Panc1 (cell line): ENCODE measurements around the gene LRP3. TPM values are rescaled to one million over a fixed set of nuclear protein-coding genes. Genes with fewer than 3 reads are reported as not detected.

ENCODE experiments used
- ATAC-seq: fragments of 200-7000 bp; cut with Tn5 transposase; 2 replicates; pipeline ENCODE4 v1.9.1; 2020; ENCODE audit warnings: mild to moderate bottlenecking, moderate library complexity
- BruUV-seq: library from RNA; stranded (reverse); fragments of 400-500 nt; replicated peaks from 2 replicates; lab custom pipeline; 2021; lab: Mats Ljungman, UMichigan
- CTCF ChIA-PET: fragments of 300-600 bp; sonication (Branson Sonifier 250); formaldehyde crosslinking; loops from one replicate; lab custom pipeline; 2022; ENCODE audit warnings: antibody characterized with exemption; lab: Charles Lee
- POLR2A ChIA-PET: fragments of 300-600 bp; sonication (Branson Sonifier 250); formaldehyde crosslinking; loops from one replicate; lab custom pipeline; 2022; ENCODE audit warnings: antibody characterized with exemption; lab: Charles Lee
- DNase-seq: peaks from one replicate; pipeline ENCODE4 v3.0.0-alpha.2; 2010; ENCODE audit warnings: low read depth, low spot score
- H3K27ac ChIP-seq: 2 replicates; pipeline ENCODE4 v1.5.1; 2011; ENCODE audit warnings: mild to moderate bottlenecking, low read length, inconsistent platforms
- H3K27me3 ChIP-seq: fragments of 200-500 bp; sonication (Bioruptor generic); 2 replicates; pipeline ENCODE4 v1.6.0; 2014; ENCODE audit warnings: low read length, inconsistent platforms; ENCODE audit not compliant: control insufficient read depth, insufficient read depth
- H3K36me3 ChIP-seq: fragments of 200-500 bp; sonication (Bioruptor generic); 2 replicates; pipeline ENCODE4 v1.5.1; 2014; ENCODE audit warnings: inconsistent platforms, mild to moderate bottlenecking, low read length, moderate library complexity; ENCODE audit not compliant: control insufficient read depth, insufficient read depth
- H3K4me1 ChIP-seq: 2 replicates; pipeline ENCODE4 v1.5.1; 2011; ENCODE audit warnings: inconsistent platforms, mild to moderate bottlenecking, low read length, moderate library complexity; ENCODE audit not compliant: control insufficient read depth, insufficient read depth
- H3K4me3 ChIP-seq, 2 experiments: 2 replicates each; pipeline ENCODE4 v1.5.1; 2011 to 2012; ENCODE audit warnings: low read depth in 2 of 2, low read length in 2 of 2, mild to moderate bottlenecking in 2 of 2, inconsistent platforms in 1 of 2, moderate library complexity in 1 of 2
- H3K9me3 ChIP-seq: fragments of 200-500 bp; sonication (Bioruptor generic); 2 replicates; pipeline ENCODE4 v1.5.1; 2014; ENCODE audit warnings: low read depth, mild to moderate bottlenecking, inconsistent platforms, low read length, moderate library complexity; ENCODE audit not compliant: control insufficient read depth, insufficient read depth
- POLR2AphosphoS5 ChIP-seq: IDR thresholded peaks from 2 replicates; pipeline ENCODE4 v1.6.1; 2012; ENCODE audit warnings: mild to moderate bottlenecking, low read depth, low read length, moderate library complexity
- SIN3A ChIP-seq: IDR thresholded peaks from 2 replicates; pipeline ENCODE4 v1.6.1; 2012; ENCODE audit warnings: low read depth, mild to moderate bottlenecking, low read length, moderate library complexity, borderline replicate concordance; ENCODE audit not compliant: insufficient read depth
- TCF7L2 ChIP-seq: IDR thresholded peaks from 2 replicates; pipeline ENCODE4 v1.6.1; 2011; ENCODE audit warnings: mild to moderate bottlenecking, low read depth, low read length, inconsistent platforms
- in situ Hi-C: cut with HindIII; loops from 2 replicates; pipeline ENCODE4 v1.10.0; 2016; ENCODE audit warnings: low sequenced_read_pairs, low pct_unique_long_range_greater_than_20kb
- intact Hi-C: fragments of 100-400 bp; cut with micrococcal nuclease; formaldehyde crosslinking; loops from one replicate; pipeline ENCODE4 v1.10.0; 2022; ENCODE audit not compliant: unreplicated experiment
- total RNA-seq: library from RNA; stranded (reverse); gene quantifications from one replicate; pipeline ENCODE4 v1.2.1, GENCODE V29; 2021; ENCODE audit not compliant: unreplicated experiment
- TF ChIP-seq, protein P1 (sequence below): fragments of 450-650 bp; IDR thresholded peaks from 2 replicates; pipeline ENCODE4 v1.5.1; 2017; ENCODE audit warnings: mild to moderate bottlenecking
- TF ChIP-seq, protein P2 (sequence below), 2 experiments: IDR thresholded peaks; 2 replicates each; pipeline ENCODE4 v1.6.1; 2011 to 2012; ENCODE audit warnings: low read depth in 2 of 2, control low read depth in 1 of 2, low read length in 1 of 2, mild to moderate bottlenecking in 1 of 2, moderate library complexity in 1 of 2; ENCODE audit not compliant: insufficient read depth in 1 of 2

The LRP3 gene
- total RNA-seq, 1 experiment from 2014 or later, result 28.6 TPM

DNA sequence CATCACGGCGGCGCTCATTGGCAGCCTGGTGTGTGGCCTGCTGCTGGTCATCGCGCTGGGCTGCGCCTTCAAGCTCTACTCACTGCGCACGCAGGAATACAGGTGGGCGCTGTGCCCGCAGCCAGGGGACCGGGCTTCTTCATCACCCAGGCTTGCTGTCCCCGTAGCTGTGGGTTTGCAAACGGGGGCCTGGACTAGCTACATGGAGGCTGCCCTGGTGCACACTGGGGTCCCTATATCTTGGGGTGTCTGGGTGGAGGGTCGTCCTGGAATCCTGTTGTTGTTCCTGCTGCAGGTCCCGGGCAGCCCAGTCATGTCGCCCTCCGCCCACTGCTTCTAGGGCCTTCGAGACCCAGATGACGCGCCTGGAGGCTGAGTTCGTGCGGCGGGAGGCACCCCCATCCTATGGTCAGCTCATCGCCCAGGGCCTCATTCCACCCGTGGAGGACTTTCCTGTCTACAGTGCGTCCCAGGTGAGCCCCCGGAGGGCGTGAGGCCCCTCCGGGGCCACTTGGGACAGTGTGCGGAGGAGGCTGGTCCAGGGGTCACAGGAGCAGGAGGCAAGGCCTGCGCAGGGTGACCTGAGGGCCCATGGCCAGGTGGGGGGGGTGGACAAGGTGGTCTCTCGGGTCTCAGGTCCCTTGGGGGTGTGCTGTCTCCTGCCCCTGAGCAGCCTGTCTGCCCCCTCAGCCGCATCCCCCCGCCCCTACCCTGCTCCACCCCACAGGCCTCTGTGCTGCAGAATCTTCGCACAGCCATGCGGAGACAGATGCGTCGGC is 12.3 kb downstream of the LRP3 start:
- no TSS peak for BruUV-seq
- DNase-seq (no peak), ATAC-seq (no peak)
- no peaks in the 10 kb centered on the region for H3K27me3 ChIP-seq
- ChIA-PET CTCF (no interaction called here), POLR2A (no interaction called here)
- no peaks in the 10 kb centered on the region for H3K4me1 ChIP-seq
- no peak overlapping the region for H3K27ac ChIP-seq
- H3K9me3 ChIP-seq, result no peaks in the 10 kb centered on the region
- no peak overlapping the region for H3K4me3 ChIP-seq
- intact Hi-C loops, result no loop called here
- TF ChIP-seq POLR2AphosphoS5 (no peak), TCF7L2 (no peak), SIN3A (no peak)
- TF ChIP-seq, protein P1, sequence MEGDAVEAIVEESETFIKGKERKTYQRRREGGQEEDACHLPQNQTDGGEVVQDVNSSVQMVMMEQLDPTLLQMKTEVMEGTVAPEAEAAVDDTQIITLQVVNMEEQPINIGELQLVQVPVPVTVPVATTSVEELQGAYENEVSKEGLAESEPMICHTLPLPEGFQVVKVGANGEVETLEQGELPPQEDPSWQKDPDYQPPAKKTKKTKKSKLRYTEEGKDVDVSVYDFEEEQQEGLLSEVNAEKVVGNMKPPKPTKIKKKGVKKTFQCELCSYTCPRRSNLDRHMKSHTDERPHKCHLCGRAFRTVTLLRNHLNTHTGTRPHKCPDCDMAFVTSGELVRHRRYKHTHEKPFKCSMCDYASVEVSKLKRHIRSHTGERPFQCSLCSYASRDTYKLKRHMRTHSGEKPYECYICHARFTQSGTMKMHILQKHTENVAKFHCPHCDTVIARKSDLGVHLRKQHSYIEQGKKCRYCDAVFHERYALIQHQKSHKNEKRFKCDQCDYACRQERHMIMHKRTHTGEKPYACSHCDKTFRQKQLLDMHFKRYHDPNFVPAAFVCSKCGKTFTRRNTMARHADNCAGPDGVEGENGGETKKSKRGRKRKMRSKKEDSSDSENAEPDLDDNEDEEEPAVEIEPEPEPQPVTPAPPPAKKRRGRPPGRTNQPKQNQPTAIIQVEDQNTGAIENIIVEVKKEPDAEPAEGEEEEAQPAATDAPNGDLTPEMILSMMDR, result no peak
- TF ChIP-seq, protein P2, sequence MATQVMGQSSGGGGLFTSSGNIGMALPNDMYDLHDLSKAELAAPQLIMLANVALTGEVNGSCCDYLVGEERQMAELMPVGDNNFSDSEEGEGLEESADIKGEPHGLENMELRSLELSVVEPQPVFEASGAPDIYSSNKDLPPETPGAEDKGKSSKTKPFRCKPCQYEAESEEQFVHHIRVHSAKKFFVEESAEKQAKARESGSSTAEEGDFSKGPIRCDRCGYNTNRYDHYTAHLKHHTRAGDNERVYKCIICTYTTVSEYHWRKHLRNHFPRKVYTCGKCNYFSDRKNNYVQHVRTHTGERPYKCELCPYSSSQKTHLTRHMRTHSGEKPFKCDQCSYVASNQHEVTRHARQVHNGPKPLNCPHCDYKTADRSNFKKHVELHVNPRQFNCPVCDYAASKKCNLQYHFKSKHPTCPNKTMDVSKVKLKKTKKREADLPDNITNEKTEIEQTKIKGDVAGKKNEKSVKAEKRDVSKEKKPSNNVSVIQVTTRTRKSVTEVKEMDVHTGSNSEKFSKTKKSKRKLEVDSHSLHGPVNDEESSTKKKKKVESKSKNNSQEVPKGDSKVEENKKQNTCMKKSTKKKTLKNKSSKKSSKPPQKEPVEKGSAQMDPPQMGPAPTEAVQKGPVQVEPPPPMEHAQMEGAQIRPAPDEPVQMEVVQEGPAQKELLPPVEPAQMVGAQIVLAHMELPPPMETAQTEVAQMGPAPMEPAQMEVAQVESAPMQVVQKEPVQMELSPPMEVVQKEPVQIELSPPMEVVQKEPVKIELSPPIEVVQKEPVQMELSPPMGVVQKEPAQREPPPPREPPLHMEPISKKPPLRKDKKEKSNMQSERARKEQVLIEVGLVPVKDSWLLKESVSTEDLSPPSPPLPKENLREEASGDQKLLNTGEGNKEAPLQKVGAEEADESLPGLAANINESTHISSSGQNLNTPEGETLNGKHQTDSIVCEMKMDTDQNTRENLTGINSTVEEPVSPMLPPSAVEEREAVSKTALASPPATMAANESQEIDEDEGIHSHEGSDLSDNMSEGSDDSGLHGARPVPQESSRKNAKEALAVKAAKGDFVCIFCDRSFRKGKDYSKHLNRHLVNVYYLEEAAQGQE (IDR thresholded peaks at IDR 0.05; ENCODE audit: insufficient read depth in 1 of 2, low read depth in 2 of 2, low read length in 1 of 2), result no peak
- no peaks in the 10 kb centered on the region for H3K36me3 ChIP-seq
- in situ Hi-C loops, result no loop called here

DNA sequence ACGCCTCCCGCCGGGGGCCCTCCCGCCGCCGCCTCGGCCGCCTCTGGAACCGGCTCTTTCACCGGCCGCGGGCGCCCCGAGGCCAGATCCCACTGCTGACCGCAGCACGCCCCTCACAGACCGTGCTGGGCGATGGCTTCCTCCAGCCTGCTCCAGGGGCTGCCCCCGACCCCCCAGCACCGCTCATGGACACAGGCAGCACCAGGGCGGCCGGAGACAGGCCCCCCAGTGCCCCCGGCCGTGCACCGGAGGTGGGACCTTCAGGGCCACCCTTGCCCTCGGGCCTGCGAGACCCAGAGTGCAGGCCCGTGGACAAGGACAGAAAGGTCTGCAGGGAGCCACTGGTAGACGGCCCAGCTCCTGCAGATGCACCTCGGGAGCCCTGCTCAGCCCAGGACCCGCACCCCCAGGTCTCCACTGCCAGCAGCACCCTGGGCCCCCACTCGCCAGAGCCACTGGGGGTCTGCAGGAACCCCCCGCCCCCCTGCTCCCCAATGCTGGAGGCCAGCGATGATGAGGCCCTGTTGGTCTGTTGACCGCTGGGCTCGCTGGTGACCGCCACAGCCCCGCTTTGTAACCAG is 13.0 kb downstream of the LRP3 start:
- intact Hi-C loops, result no loop called here
- ChIA-PET POLR2A (no interaction called here), CTCF (no interaction called here)

More for the DNA sequence above, 13.0 kb downstream of the LRP3 start:
- no peak for ATAC-seq
- no peak overlapping the region for H3K27ac ChIP-seq
- BruUV-seq, result no TSS peak
- no peaks in the 10 kb centered on the region for H3K4me1 ChIP-seq
- TF ChIP-seq SIN3A (no peak), TCF7L2 (no peak), POLR2AphosphoS5 (no peak)
- H3K9me3 ChIP-seq, result no peaks in the 10 kb centered on the region
- H3K27me3 ChIP-seq, result no peaks in the 10 kb centered on the region
- no peak overlapping the region for H3K4me3 ChIP-seq
- no peak for DNase-seq
- no peaks in the 10 kb centered on the region for H3K36me3 ChIP-seq
- in situ Hi-C loops, result no loop called here
